K562 (cell line): ENCODE data around the gene LRFN2. TPM values are rescaled to one million over a fixed set of nuclear protein-coding genes. Genes with fewer than 3 reads are reported as not detected.

ENCODE experiments used
- CC2D1A ChIP-seq: fragments of 450-650 bp; IDR thresholded peaks from 2 replicates; pipeline ENCODE4 v1.6.1; 2017; ENCODE audit warnings: mild to moderate bottlenecking
- CEBPZ ChIP-seq: fragments of 150-350 bp; IDR thresholded peaks from 2 replicates; pipeline ENCODE4 v1.6.1; 2014; ENCODE audit warnings: low read depth, mild to moderate bottlenecking, low read length, borderline replicate concordance
- TBL1XR1 ChIP-seq, 2 experiments: IDR thresholded peaks; 2 replicates each; pipeline ENCODE4 v1.6.1; 2012; ENCODE audit warnings: improper control_type of control experiment in 2 of 2, low read length in 2 of 2, mild to moderate bottlenecking in 1 of 2
- UBTF ChIP-seq, 2 experiments: IDR thresholded peaks; 2 replicates each; pipeline ENCODE4 v1.6.1; 2012; ENCODE audit warnings: improper control_type of control experiment in 2 of 2, low read depth in 2 of 2, low read length in 2 of 2, borderline replicate concordance in 1 of 2
- ZNF785 ChIP-seq: fragments of 250-450 bp; sonication (Bioruptor Pico); IDR thresholded peaks from 2 replicates; pipeline ENCODE4 v1.4.0; 2020; ENCODE audit warnings: mild to moderate bottlenecking
- polyA plus RNA-seq, 8 experiments: library from polyadenylated mRNA; depleted of rRNA in 4 of 8; stranded (reverse) in 5 of 8; unstranded in 3 of 8; fragments of >200 nt; fragmentation: Nextera tagmentation in 2 of 8; fragmentation: Illumina TruSeq in 1 of 8; extraction: Ambion mirVana in 2 of 8; extraction: Trizol in 1 of 8; gene quantifications; 2 replicates each; pipeline versions ENCODE4 v1.2.1 to v1.2.3, GENCODE V29; 2011 to 2014; ENCODE audit warnings: inconsistent platforms in 1 of 8, missing spikeins in 1 of 8
- total RNA-seq, 7 experiments: library from RNA; depleted of rRNA in 6 of 7; stranded (reverse); fragments of >200 nt in 6 of 7; fragmentation: Illumina TruSeq in 2 of 7; extraction: Trizol in 2 of 7; gene quantifications; 2 replicates each; pipeline versions ENCODE4 v1.2.1 to v1.2.3, GENCODE V29; 2011 to 2021; ENCODE audit warnings: low replicate concordance in 1 of 7

LRFN2 gene
- total and polyA plus RNA-seq, 9 of the 15 experiments (the other 6 are each of a cell fraction or from before 2014, with no cell fraction given), result not detected

- TF ChIP-seq UBTF (IDR thresholded peaks at IDR 0.05; ENCODE audit: borderline replicate concordance in 1 of 2, low read depth in 2 of 2, low read length in 2 of 2), result no peak
- TF ChIP-seq TBL1XR1 (IDR thresholded peaks at IDR 0.05; ENCODE audit: low read length in 2 of 2), result no peak
- TF ChIP-seq CC2D1A, result no peak
- no peak for TF ChIP-seq ZNF785 (CRISPR knock-in tag)
- TF ChIP-seq CEBPZ, result no peak
Observed at GRCh38 chr6:40485300-40485699, 101.9 kb downstream of the LRFN2 start (continued).
